Measurements from ENCODE around the gene CFAP77.

The CFAP77 gene

GRCh38 chr9:132486706-132487350, 76.8 kb downstream of the CFAP77 start:
- in situ Hi-C loops (cut with HindIII; ENCODE audit: low sequenced_read_pairs): loop anchor here (10.0 kb wide), 2 partner anchors 178 to 298 kb away; partner anchors contain the start of gene DDX31

DNA sequence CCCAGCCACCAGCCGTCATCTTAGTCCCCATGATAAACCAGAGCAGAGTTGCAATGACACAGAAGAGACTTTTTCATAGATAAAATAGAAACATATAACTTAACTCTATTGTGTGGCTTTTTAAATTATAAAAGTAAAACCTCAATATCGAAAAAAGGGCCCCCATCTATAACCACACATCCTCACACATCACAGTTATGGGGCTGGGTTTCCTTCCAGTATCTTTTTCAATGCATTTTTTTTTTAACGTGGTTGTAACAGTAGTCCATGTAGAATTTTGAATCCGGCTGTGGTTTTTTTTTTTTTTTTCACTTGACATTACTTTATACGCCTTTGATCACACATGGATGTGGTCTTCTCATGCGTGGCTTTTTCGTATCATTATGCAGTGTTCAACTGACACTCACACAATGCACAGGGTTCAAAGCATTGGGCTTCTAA, 77.4 kb downstream of the CFAP77 start:
- in situ Hi-C loops (cut with HindIII; ENCODE audit: low sequenced_read_pairs): loop anchor here (10.0 kb wide), 2 partner anchors 177 to 297 kb away; partner anchors contain the start of gene DDX31

- in situ Hi-C loops (cut with HindIII; ENCODE audit: low sequenced_read_pairs): loop anchor here (10.0 kb wide), 2 partner anchors 177 to 297 kb away; partner anchors contain the start of gene DDX31
Measured at GRCh38 chr9:132487980-132488535, 78.0 kb downstream of the CFAP77 start.

- in situ Hi-C loops (cut with HindIII; ENCODE audit: low sequenced_read_pairs): loop anchor here (10.0 kb wide), 2 partner anchors 176 to 296 kb away; partner anchors contain the start of gene DDX31
Measured at GRCh38 chr9:132488626-132489025, 78.6 kb downstream of the CFAP77 start.

DNA sequence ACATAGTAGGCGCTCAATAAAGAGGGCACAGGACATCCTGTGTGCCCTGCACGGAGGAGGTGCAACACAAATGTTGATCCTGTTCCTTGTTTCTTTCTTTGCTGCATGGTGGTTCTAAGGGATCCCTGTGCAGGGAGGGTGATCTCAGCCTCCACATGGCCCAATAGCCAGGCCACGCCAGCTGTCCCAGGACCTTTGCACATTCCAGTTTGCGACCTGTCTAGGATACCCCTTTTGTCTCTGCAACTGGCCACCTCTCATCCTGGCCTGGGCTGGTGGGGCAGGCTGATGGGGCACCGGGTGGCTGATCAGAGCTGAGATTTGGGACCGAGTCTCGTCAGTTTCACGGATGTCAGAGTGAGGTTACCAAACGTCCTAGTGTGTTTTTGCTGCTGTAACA, 79.5 kb downstream of the CFAP77 start:
- in situ Hi-C loops (cut with HindIII; ENCODE audit: low sequenced_read_pairs): loop anchor here (10.0 kb wide), 2 partner anchors 175 to 295 kb away; partner anchors contain the start of gene DDX31

DNA sequence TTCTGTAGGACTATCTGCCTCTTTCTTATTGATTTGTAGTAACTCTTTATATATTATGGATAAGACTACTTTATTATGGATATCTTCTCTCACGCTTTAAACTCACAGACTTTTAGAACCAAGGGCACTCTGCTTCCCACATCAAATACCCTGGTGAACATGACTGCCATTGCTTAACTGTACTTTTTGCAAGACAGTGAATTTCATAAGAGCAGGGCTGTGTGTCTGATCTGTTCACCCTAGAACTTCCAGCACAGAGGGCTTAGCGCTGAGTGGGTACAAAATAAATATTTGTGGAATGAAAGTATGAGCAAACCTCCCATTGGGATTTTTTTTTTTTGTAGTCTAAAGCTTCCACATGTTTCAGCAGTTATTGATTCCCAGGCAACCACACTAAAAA, 84.8 kb downstream of the CFAP77 start:
- in situ Hi-C loops (cut with HindIII; ENCODE audit: low sequenced_read_pairs): no loop called here

- in situ Hi-C loops (cut with HindIII; ENCODE audit: low sequenced_read_pairs): no loop called here
Measured at GRCh38 chr9:132497731-132498130, 87.7 kb downstream of the CFAP77 start.

DNA sequence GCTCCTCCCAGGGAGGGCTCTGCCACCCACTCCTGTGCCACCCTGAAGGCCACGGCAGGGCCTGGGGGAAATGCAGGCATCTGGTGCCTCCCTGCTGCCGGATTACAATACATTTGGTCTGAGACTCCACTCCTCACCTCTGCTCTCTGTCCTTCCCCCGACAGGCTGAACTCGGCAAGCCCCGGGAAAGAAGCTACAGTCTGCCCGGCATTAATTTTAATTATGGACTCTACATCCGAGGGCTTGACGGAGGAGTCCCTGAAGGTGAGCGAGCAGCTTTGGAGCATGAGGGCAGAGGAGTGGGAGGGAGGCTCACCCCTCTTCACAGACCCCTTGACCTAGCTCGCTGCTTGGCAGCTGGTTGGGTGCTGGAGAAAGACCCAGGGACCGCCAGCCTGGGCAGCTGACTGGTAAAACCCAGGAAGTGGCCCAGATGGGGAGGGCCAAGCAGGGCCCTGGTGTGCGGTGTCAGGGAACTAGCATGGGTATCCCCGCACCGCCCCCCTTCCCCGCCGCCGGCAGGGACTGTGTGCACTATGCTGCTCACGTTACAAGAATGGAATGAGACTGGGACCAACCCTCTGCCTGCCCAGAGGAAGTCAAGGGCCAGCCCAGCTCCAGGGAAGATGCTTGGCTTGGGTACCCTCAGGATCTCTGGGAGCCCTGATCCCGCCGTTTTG, 88.7 kb downstream of the CFAP77 start:
- in situ Hi-C loops (cut with HindIII; ENCODE audit: low sequenced_read_pairs): no loop called here

GRCh38 chr9:132499251-132499650, 89.2 kb downstream of the CFAP77 start:
- in situ Hi-C loops (cut with HindIII; ENCODE audit: low sequenced_read_pairs): no loop called here

- in situ Hi-C loops (cut with HindIII; ENCODE audit: low sequenced_read_pairs): loop anchor here (5.0 kb wide), 2 partner anchors 52 to 77 kb away; no protein-coding TSS in a partner anchor
Measured at GRCh38 chr9:132500193-132500592, 90.2 kb downstream of the CFAP77 start.

GRCh38 chr9:132502480-132502879, 92.5 kb downstream of the CFAP77 start:
- in situ Hi-C loops (cut with HindIII; ENCODE audit: low sequenced_read_pairs): loop anchor here (5.0 kb wide), 2 partner anchors 50 to 75 kb away; no protein-coding TSS in a partner anchor

GRCh38 chr9:132503116-132503515, 93.1 kb downstream of the CFAP77 start:
- in situ Hi-C loops (cut with HindIII; ENCODE audit: low sequenced_read_pairs): loop anchor here (5.0 kb wide), 2 partner anchors 49 to 74 kb away; no protein-coding TSS in a partner anchor

DNA sequence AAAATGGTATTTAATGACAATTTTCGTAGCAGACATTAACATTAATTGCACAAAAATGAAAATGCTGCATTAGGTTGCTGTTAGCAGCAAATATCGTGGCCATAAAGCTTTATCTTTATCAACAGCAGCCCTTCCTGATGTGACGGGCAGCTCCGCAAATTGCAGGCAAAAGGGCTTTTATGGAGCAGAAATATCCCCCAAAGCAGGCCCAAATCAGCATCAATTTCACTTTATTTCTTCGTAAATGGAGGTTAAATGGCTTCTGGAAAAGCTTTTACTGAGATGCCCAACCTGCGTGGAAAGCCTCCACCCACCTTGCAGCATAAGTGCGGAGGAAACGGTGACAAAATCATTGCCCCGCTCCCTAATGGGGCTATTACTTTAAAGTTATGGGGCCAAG, 94.5 kb downstream of the CFAP77 start:
- in situ Hi-C loops (cut with HindIII; ENCODE audit: low sequenced_read_pairs): loop anchor here (5.0 kb wide), 2 partner anchors 48 to 73 kb away; no protein-coding TSS in a partner anchor

- in situ Hi-C loops (cut with HindIII; ENCODE audit: low sequenced_read_pairs): no loop called here
Measured at GRCh38 chr9:132505991-132506655, 96.1 kb downstream of the CFAP77 start.

- in situ Hi-C loops (cut with HindIII; ENCODE audit: low sequenced_read_pairs): no loop called here
Measured at GRCh38 chr9:132506977-132507669, 97.1 kb downstream of the CFAP77 start.

DNA sequence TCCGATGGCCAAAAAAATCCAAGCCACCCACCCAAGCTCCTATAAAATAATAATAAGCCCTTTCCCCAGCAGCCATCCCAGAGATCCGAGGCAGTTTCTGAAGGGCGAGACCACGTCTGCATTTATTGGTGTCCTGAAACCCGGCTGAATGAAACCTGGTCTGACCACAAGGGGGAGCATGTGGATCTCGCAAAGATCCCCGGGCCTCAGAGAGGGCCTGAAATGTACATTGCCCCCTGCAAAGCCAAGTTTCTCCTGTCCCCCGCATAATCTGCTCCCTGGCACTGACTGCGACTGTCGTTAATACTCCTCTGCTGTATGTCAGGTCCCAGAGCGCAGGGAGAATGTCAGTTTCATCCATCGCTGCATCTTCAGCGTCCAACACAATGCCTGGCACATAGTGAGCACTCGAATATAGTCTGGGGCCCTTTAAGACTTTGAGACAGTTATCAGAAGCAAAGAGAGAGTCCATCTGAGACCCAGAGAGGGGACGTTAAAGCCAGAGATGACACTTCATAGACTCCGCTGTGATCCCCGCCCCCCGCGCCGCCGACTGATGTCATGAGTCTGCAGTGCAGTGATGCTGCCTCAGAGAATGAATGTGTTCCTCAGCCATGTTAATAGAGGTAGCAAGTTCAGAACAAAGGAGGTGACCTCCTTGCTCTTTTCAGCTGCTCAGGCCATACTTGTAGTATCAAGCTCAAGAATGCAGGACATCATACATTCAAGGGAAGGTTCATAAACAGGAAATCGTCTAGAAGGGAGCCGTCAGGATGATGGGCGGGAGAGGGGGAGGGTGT, 97.9 kb downstream of the CFAP77 start:
- in situ Hi-C loops (cut with HindIII; ENCODE audit: low sequenced_read_pairs): no loop called here

- in situ Hi-C loops (cut with HindIII; ENCODE audit: low sequenced_read_pairs): no loop called here
Measured at GRCh38 chr9:132509928-132510874, 100.2 kb downstream of the CFAP77 start.

- in situ Hi-C loops (cut with HindIII; ENCODE audit: low sequenced_read_pairs): no loop called here
Measured at GRCh38 chr9:132511191-132511999, 101.4 kb downstream of the CFAP77 start.

All from endothelial cell of hepatic sinusoid (primary cell).